ENCODE measurements around the gene PRPSAP2.
A peak's percentile ranks its signal among the peaks of the same experiment; 100 is the strongest.
"Not testable (repeated sequence)": the region's sequence is repeated elsewhere in the genome, so short reads cannot be mapped to it uniquely, and the experiment has no call there.

The PRPSAP2 gene

DNA sequence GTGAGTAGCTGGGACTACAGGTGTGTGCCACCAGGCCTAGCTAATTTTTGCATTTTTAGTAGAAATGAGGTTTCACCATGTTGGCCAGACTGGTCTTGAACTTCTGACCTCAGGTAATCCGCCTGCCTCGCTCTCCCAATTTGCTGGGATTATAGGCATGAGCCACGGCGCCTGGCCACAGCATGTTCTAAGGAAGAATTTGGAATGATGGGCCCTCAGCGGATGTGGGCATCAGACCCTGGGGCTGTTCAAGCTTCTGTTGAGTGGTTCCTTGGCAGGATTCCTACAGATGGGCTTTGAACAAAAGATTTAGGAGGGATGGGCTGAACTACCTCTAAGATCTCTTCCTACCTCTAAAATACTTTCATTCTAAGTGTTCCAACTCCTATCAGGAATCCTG lies 4.1 kb downstream of the PRPSAP2 start:
- Histone ChIP-seq H3K27ac (no peak overlapping the region), H3K4me3 (no peak overlapping the region)
- TF ChIP-seq, protein P1, sequence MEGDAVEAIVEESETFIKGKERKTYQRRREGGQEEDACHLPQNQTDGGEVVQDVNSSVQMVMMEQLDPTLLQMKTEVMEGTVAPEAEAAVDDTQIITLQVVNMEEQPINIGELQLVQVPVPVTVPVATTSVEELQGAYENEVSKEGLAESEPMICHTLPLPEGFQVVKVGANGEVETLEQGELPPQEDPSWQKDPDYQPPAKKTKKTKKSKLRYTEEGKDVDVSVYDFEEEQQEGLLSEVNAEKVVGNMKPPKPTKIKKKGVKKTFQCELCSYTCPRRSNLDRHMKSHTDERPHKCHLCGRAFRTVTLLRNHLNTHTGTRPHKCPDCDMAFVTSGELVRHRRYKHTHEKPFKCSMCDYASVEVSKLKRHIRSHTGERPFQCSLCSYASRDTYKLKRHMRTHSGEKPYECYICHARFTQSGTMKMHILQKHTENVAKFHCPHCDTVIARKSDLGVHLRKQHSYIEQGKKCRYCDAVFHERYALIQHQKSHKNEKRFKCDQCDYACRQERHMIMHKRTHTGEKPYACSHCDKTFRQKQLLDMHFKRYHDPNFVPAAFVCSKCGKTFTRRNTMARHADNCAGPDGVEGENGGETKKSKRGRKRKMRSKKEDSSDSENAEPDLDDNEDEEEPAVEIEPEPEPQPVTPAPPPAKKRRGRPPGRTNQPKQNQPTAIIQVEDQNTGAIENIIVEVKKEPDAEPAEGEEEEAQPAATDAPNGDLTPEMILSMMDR (IDR thresholded peaks at IDR 0.05): no peak
- DNase-seq (ENCODE audit: low spot score): peak; percentile 28

DNA sequence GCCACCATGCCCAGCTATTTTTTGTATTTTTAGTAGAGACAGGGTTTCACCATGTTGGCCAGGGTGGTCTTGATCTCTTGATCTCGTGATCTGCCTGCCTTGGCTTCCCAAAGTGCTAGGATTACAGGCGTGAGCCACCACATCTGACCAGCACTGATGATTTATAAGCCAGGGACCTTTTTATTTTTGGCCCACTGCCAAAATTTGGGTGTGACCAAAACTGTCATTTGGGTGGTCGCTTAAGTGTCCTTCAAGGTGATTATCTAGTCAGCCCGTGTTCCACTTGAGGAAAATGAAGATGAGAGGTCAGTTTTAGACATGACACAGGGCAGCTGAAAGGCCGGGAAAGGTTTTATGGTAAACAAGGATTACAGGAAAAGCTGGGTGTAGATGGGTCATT lies 7.1 kb downstream of the PRPSAP2 start:
- DNase-seq (ENCODE audit: low spot score): peak; percentile 19
- H3K4me3 ChIP-seq, H3K27ac ChIP-seq: not testable (repeated sequence)

DNA sequence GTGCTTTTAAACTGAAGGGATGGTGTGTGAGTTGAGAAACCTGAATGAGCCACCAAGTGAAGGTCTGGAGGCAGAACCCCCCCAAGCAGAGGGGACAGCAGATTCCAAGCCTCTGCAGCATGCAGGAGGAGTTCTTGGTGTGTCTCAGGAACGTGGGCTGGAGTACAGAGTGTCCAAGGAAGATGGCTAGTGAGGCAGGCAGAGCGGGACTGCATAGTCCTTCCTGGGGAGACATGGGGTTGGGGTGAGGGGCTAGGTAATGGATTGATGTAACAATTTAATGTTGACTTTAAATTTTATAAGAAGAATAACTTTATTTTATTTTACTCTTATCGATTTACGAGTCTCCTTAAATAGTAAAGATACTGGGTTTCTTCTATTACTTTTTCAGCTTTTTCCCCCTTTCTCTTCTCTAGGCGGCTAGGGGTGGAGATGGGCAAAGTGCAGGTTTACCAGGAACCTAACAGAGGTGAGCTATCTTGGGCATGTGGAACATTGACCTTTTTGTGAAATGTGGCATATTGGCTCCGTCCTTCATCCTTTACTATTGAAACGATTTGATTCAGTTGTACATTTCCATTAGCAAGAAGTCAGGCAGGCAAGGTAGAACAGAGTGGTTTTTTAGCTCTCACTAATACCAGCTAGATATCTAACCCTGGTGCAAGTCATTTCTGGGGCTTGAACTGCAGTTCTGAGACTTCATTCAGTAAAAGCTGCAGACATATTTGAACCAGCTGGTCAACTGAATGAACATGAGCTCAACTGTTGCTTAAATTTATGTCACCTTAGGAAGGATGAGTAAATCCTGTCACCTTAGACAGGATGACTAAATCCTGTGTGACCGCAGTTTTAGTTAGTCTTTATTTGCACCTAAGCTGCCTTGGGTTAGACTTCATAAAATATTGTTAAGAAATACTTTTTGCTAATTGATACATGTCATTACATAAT lies 9.2 kb downstream of the PRPSAP2 start:
- no peak overlapping the region for H3K27ac ChIP-seq
- H3K4me3 ChIP-seq: no peak overlapping the region
- TF ChIP-seq, protein P1 (IDR thresholded peaks at IDR 0.05): no peak
- peak; percentile 24 for DNase-seq (ENCODE audit: low spot score)

DNA sequence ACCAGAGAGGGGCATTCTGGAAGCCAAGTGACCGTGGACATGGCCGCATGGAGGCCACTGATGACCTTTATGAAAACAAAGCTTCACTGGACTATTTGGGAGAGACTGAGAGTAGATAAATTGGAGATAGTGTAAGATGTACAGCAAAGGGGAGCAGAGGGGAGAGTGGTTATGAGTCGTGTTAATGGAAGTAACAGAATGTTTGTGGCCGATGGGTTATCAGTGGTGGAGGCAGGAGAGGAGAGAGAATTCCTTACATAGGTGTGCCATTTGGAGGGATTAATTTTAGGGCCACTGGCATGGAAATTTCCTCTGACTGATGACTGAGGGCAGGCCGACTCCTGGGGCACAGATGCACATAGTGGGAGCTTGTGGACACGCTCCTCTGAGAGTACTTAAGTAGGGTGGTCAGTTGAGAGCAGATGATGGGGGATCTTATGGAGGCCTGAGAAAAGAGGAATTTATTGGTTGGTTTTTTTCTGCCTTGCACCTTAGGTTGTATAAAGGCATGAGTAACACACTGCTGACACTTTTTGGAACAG lies 19.2 kb downstream of the PRPSAP2 start:
- no peak for DNase-seq (ENCODE audit: low spot score)
- TF ChIP-seq, protein P1 (IDR thresholded peaks at IDR 0.05): no peak
- no peak overlapping the region for H3K4me3 ChIP-seq
- H3K27ac ChIP-seq: no peak overlapping the region

DNA sequence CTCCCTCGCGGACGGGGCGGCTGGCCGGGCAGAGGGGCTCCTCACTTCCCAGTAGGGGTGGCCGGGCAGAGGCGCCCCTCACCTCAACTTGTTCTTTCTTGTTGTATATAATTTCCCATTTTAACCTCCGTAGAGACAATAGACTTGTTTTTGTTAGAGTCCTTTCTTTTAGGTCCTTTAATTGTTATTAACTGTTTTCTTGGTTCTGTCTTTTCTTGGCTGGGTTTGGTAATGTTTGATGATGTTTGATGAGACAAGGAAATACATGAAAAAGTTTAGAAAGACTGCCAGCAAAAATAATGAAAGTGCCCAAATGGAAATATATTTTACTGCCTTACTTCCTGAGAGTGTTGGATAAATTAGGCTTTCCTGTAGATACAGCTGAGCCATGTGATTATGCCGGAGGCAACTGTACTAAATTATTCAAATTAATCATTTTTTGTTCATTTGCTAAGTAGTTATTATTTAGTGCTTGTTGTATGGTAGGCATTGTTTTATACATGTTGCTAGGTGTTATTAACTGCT lies 30.9 kb downstream of the PRPSAP2 start:
- DNase-seq (ENCODE audit: low spot score): no peak
- Histone ChIP-seq H3K4me3 (no peak overlapping the region), H3K27ac (no peak overlapping the region)
- TF ChIP-seq, protein P1 (IDR thresholded peaks at IDR 0.05): no peak

DNA sequence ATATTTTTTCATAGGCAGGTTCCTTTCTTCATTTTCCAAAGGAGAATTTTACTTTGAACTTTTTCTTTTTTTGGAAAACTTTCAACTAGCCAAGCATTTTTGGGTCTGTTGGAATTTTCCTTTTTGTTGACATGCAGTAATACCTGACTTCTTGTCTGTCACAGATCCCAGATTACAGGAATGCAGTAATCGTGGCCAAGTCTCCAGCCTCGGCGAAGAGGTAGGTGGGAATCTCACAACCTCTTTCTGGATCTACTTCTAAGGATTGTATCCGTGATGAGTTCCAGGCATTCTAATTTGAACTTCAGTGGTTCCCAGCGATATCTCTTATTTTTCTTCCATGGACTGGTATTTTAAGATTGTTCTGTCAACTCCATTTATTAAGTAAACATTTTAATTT lies 31.7 kb downstream of the PRPSAP2 start:
- TF ChIP-seq, protein P1 (IDR thresholded peaks at IDR 0.05): no peak
- H3K4me3 ChIP-seq: no peak overlapping the region
- no peak for DNase-seq (ENCODE audit: low spot score)
- H3K27ac ChIP-seq: no peak overlapping the region

DNA sequence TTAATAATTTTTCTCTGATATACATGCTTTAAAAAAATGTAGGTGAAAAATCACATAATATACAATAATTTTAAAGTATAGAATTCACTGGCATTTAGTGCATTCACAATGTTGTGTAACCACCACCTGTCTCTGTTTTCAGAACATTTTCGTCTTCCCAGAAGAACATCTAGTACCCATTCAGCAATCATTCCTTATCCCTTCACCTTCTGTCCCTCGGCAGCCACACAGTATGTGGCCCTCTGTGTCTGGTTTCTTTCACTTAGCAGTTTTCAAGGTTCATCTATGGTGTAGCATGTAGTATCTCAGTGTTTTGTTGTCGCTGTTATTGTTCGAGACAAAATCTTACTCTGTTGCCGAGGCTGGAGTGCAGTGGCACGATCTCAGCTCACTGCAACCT lies 33.6 kb downstream of the PRPSAP2 start:
- H3K4me3 ChIP-seq: no peak overlapping the region
- TF ChIP-seq, protein P1 (IDR thresholded peaks at IDR 0.05): no peak
- no peak for DNase-seq (ENCODE audit: low spot score)
- H3K27ac ChIP-seq: no peak overlapping the region
